Right lobe of liver (tissue), 4 donors: Measurements from ENCODE around the gene TAX1BP3.

ENCODE experiments used
- CTCF ChIP-seq, 4 donors: fragments of 200-600 bp in 3 of 4; fragments of 450-650 bp in 1 of 4; IDR thresholded peaks; one replicate each; pipeline versions ENCODE4 v1.5.1 to v1.8.0; 2016 to 2022; ENCODE audit warnings: antibody characterized with exemption in 4 of 4, mild to moderate bottlenecking in 2 of 4
- POLR2A ChIP-seq: fragments of 450-650 bp; IDR thresholded peaks from one replicate; pipeline ENCODE4 v1.6.1; 2017; ENCODE audit warnings: antibody characterized with exemption, mild to moderate bottlenecking
- donor health status: DM: no; HTN: no; CAD: no.
- donor health status: DM: no; HTN: no; CAD: no.
- donor health status: DM: no; HTN: yes; CAD: no.

GRCh38 chr17:3688027-3688553 lies 19.7 kb upstream of the TAX1BP3 start:
- TF ChIP-seq POLR2A (no peak), CTCF (IDR thresholded peaks at IDR 0.05) (no peak)
